ELR (cell line): ENCODE measurements around the gene CIC.

Source experiments
- DNase-seq: peaks from one replicate; pipeline ENCODE4 v3.0.0-alpha.2; 2015; ENCODE audit warnings: low read depth

Gene CIC

GRCh38 chr19:42277821-42278451 is 8.9 kb downstream of the CIC start:
- peak; percentile 46 for DNase-seq

- DNase-seq: no peak
Measured at GRCh38 chr19:42278452-42279154, 9.6 kb downstream of the CIC start.

GRCh38 chr19:42279155-42279901 is 10.3 kb downstream of the CIC start:
- no peak for DNase-seq

- DNase-seq: peak; percentile 91
Measured at GRCh38 chr19:42279902-42280814, 11.1 kb downstream of the CIC start.

GRCh38 chr19:42280815-42281145 is 11.7 kb downstream of the CIC start:
- peak; percentile 52 for DNase-seq

GRCh38 chr19:42281146-42281826 is 12.2 kb downstream of the CIC start:
- peak; percentile 53 for DNase-seq

- peak; percentile 47 for DNase-seq
Measured at GRCh38 chr19:42281827-42282762, 13.0 kb downstream of the CIC start.

- no peak for DNase-seq
Measured at GRCh38 chr19:42282819-42283187, 13.8 kb downstream of the CIC start.

- DNase-seq: peak; percentile 93
Measured at GRCh38 chr19:42283188-42284065, 14.4 kb downstream of the CIC start.

GRCh38 chr19:42284066-42284501 is 15.0 kb downstream of the CIC start:
- peak; percentile 84 for DNase-seq

GRCh38 chr19:42284591-42285341 is 15.7 kb downstream of the CIC start:
- DNase-seq: peak; percentile 19

- no peak for DNase-seq
Measured at GRCh38 chr19:42285541-42285941, 16.5 kb downstream of the CIC start.

GRCh38 chr19:42285988-42286348 is 16.9 kb downstream of the CIC start:
- no peak for DNase-seq

GRCh38 chr19:42286349-42287016 is 17.4 kb downstream of the CIC start:
- DNase-seq: no peak

GRCh38 chr19:42287017-42287826 is 18.2 kb downstream of the CIC start:
- DNase-seq: no peak

- no peak for DNase-seq
Measured at GRCh38 chr19:42287827-42288107, 18.7 kb downstream of the CIC start.

GRCh38 chr19:42288387-42288786 is 19.3 kb downstream of the CIC start:
- no peak for DNase-seq
